GM12878 (cell line): ENCODE data around the gene TEFM. TPM values are rescaled to one million over a fixed set of nuclear protein-coding genes. Genes with fewer than 3 reads are reported as not detected.

Experiments used
- ATAC-seq: fragments of 200-7000 bp; cut with Tn5 transposase; 3 replicates; pipeline ENCODE4 v1.9.1; 2020; ENCODE audit warnings: mild to moderate bottlenecking, moderate library complexity
- BruUV-seq: library from RNA; stranded (reverse); fragments of 400-500 nt; replicated peaks from 2 replicates; lab custom pipeline; 2021; lab: Mats Ljungman, UMichigan
- CTCF ChIA-PET: fragments of 300-600 bp; sonication (Branson Sonifier 250); formaldehyde crosslinking; extraction: SDS; loops from one replicate; lab custom pipeline; 2021; ENCODE audit warnings: inconsistent platforms; lab: Yijun Ruan, JAX
- POLR2A ChIA-PET: fragments of 350-600 bp; formaldehyde crosslinking; extraction: SDS; loops from one replicate; lab custom pipeline; 2021; ENCODE audit warnings: inconsistent platforms; lab: Charles Lee
- RAD21 ChIA-PET: fragments of 300-600 bp; sonication (Branson Sonifier 250); formaldehyde crosslinking; loops from one replicate; lab custom pipeline; 2023; ENCODE audit warnings: antibody characterized with exemption; ENCODE audit not compliant: unreplicated experiment; lab: Charles Lee
- SMC1A ChIA-PET: fragments of 300-600 bp; sonication (Branson Sonifier 250); formaldehyde crosslinking; loops from one replicate; lab custom pipeline; 2023; ENCODE audit not compliant: unreplicated experiment, uncharacterized antibody; lab: Charles Lee
- DNase-seq: peaks from one replicate; pipeline ENCODE4 v3.0.0-alpha.2; 2011; ENCODE audit warnings: low read depth, low spot score
- FAIRE-seq: peaks from 3 replicates; lab custom pipeline; 2011; peaks lifted over from hg19 to GRCh38; lab: Jason Lieb, UNC
- H2AFZ ChIP-seq: 2 replicates; pipeline ENCODE4 v1.6.0; 2011; ENCODE audit warnings: low read depth, low read length, control low read depth; ENCODE audit not compliant: control insufficient read depth
- H3K27ac ChIP-seq: 2 replicates; pipeline ENCODE4 v1.5.1; 2011; ENCODE audit warnings: control low read depth; ENCODE audit not compliant: control insufficient read depth, insufficient read depth
- H3K27me3 ChIP-seq, 2 experiments: replicated peaks in 1 of 2; 2 replicates each; pipeline versions ENCODE4 v1.6.0 to v1.6.1; 2011; ENCODE audit warnings: low read length in 1 of 2; ENCODE audit not compliant: control insufficient read depth in 2 of 2, insufficient read depth in 2 of 2
- H3K36me3 ChIP-seq, 2 experiments: 2 replicates each; pipeline ENCODE4 v1.5.1; 2011; ENCODE audit warnings: low read length in 1 of 2; ENCODE audit not compliant: control insufficient read depth in 2 of 2, insufficient read depth in 2 of 2
- H3K4me1 ChIP-seq: 2 replicates; pipeline ENCODE4 v1.6.1; 2011; ENCODE audit warnings: mild to moderate bottlenecking, low read length, moderate library complexity, mixed read lengths; ENCODE audit not compliant: control insufficient read depth, insufficient read depth
- H3K4me2 ChIP-seq: 2 replicates; pipeline ENCODE4 v1.6.0; 2011; ENCODE audit warnings: control low read depth; ENCODE audit not compliant: control insufficient read depth, insufficient read depth
- H3K4me3 ChIP-seq: fragments of 200-600 bp; sonication (generic); 2 replicates; pipeline ENCODE4 v1.5.1; 2016
- H3K79me2 ChIP-seq: 2 replicates; pipeline ENCODE4 v1.6.0; 2011; ENCODE audit warnings: low read length; ENCODE audit not compliant: control insufficient read depth, insufficient read depth
- H3K9ac ChIP-seq: 2 replicates; pipeline ENCODE4 v1.8.0; 2011; ENCODE audit warnings: low read length, control low read depth, mixed read lengths; ENCODE audit not compliant: control insufficient read depth, insufficient read depth
- H3K9me3 ChIP-seq: replicated peaks from 3 replicates; pipeline ENCODE4 v1.5.1; 2011; ENCODE audit warnings: mild to moderate bottlenecking, low read length; ENCODE audit not compliant: control insufficient read depth, insufficient read depth
- H4K20me1 ChIP-seq: 2 replicates; pipeline ENCODE4 v1.6.0; 2011; ENCODE audit not compliant: control insufficient read depth, insufficient read depth
- ATF7 ChIP-seq: fragments of 450-650 bp; IDR thresholded peaks from 2 replicates; pipeline ENCODE4 v1.6.1; 2016; ENCODE audit warnings: low read depth, mild to moderate bottlenecking
- CHD1 ChIP-seq: IDR thresholded peaks from 2 replicates; pipeline ENCODE4 v1.6.1; 2012; ENCODE audit warnings: low read depth, low read length, improper control_type of control experiment
- EGR1 ChIP-seq, 2 experiments: IDR thresholded peaks; 1 replicate in 1 of 2; 2 replicates in 1 of 2; pipeline ENCODE4 v1.6.1; 2011 to 2012; ENCODE audit warnings: low read depth in 2 of 2, low read length in 2 of 2, borderline replicate concordance in 1 of 2, mild to moderate bottlenecking in 1 of 2, moderate library complexity in 1 of 2
- ESRRA ChIP-seq: IDR thresholded peaks from 2 replicates; pipeline ENCODE4 v1.6.1; 2012; ENCODE audit warnings: mild to moderate bottlenecking, low read length, improper control_type of control experiment
- PKNOX1 ChIP-seq: fragments of 450-650 bp; IDR thresholded peaks from 2 replicates; pipeline ENCODE4 v1.6.1; 2016; ENCODE audit warnings: mild to moderate bottlenecking
- RAD51 ChIP-seq: fragments of 450-650 bp; IDR thresholded peaks from 2 replicates; pipeline ENCODE4 v1.6.1; 2016; ENCODE audit warnings: moderate library complexity, mild to moderate bottlenecking, inconsistent platforms
- RCOR1 ChIP-seq: conservative IDR thresholded peaks from 2 replicates; pipeline ENCODE4 v1.6.1; 2012; ENCODE audit warnings: low read depth, low read length, improper control_type of control experiment
- SP1 ChIP-seq: IDR thresholded peaks from one replicate; pipeline ENCODE4 v1.6.1; 2011; ENCODE audit warnings: low read depth, low read length
- STAT3 ChIP-seq: IDR thresholded peaks from 2 replicates; pipeline ENCODE4 v1.6.1; 2011; ENCODE audit warnings: low read depth, low read length, improper control_type of control experiment
- WGBS: methylation state at CpG from one replicate; pipeline ENCODE4 v1.1.6; 2016; ENCODE audit warnings: low lambda C conversion rate; ENCODE audit not compliant: insufficient replicate concordance, insufficient coverage; ENCODE audit errors: missing lambda C conversion rate; 5-methylcytosine and 5-hydroxymethylcytosine counted together
- in situ Hi-C: fragments of 300-500 bp; cut with MboI; formaldehyde crosslinking; loops from 9 replicates; pipeline ENCODE4 v1.14.3; 2018; ENCODE audit warnings: mixed read lengths
- intact Hi-C: fragments of 100-400 bp; cut with micrococcal nuclease; formaldehyde crosslinking; loops from one replicate; pipeline ENCODE4 v1.14.2; 2022; ENCODE audit not compliant: unreplicated experiment
- polyA plus RNA-seq, 11 experiments: library from polyadenylated mRNA; depleted of rRNA in 4 of 11; unstranded in 6 of 11; stranded (reverse) in 5 of 11; fragments of >200 nt; fragmentation: Nextera tagmentation in 4 of 11; fragmentation: Illumina TruSeq in 1 of 11; extraction: Ambion mirVana in 4 of 11; extraction: Trizol in 1 of 11; gene quantifications; 1 replicate in 1 of 11; 2 replicates in 10 of 11; pipeline versions ENCODE4 v1.2.1 to v1.2.3, GENCODE V29; 2011 to 2016; ENCODE audit warnings: inconsistent platforms in 2 of 11, missing spikeins in 2 of 11, low read depth in 1 of 11
- total RNA-seq, 4 experiments: library from RNA; depleted of rRNA in 3 of 4; stranded (reverse); fragments of >200 nt in 3 of 4; fragmentation: Illumina TruSeq in 1 of 4; extraction: Trizol in 1 of 4; gene quantifications; 2 replicates each; pipeline versions ENCODE4 v1.2.1 to v1.2.3, GENCODE V29; 2013 to 2021
- TF ChIP-seq, protein P1 (sequence below): IDR thresholded peaks from 2 replicates; pipeline ENCODE4 v1.6.1; 2011; ENCODE audit warnings: borderline replicate concordance, low read depth, mild to moderate bottlenecking, moderate library complexity, mixed read lengths, low read length; ENCODE audit not compliant: insufficient read depth; ENCODE audit errors: extremely low read length
- TF ChIP-seq, protein P2 (sequence below): fragments of 450-650 bp; IDR thresholded peaks from 2 replicates; pipeline ENCODE4 v1.6.1; 2017; ENCODE audit warnings: antibody characterized with exemption, mild to moderate bottlenecking, moderate library complexity

TEFM gene
- total and polyA plus RNA-seq, 10 of the 15 experiments (the other 5 are each of a cell fraction or from before 2014, with no cell fraction given), result 11.5 to 57.1 (median 28.6) TPM

DNA sequence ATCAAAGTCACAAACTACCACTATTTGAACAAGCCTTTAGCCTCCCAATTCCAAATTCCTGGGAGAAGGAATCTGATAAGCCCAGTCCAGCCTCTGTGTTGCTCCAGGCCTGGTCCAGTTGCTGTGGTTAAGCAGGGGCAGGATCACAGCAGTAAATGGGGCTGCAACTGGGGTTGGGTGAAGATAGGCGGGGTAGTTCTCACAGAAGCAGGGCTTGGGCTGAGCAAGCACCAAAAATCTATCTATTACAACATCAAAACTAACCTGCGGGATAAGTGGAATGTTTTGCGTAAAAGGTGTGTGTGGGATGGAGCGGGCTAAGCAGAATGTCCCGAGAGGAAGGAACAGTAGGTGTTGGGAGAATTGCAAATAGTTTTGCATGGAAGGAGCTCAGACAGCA, 41.8 kb upstream of the TEFM start:
- H3K4me2 ChIP-seq, result no peak overlapping the region
- POLR2A ChIA-PET, result no interaction called here

More for the DNA sequence above, 41.8 kb upstream of the TEFM start:
- Histone ChIP-seq H3K27ac (no peak overlapping the region), H3K4me1 (peaks cover 5% of the 10 kb centered on the region), H2AFZ (no peak overlapping the region), H3K4me3 (no peak overlapping the region), H4K20me1 (no peaks in the 10 kb centered on the region), H3K9me3 (no peaks in the 10 kb centered on the region), H3K27me3 (no peaks in the 10 kb centered on the region), H3K9ac (no peak overlapping the region), H3K79me2 (no peaks in the 10 kb centered on the region), H3K36me3 (no peaks in the 10 kb centered on the region)
- FAIRE-seq (no peak), DNase-seq (no peak), ATAC-seq (no peak)
- 90% methylated on average over 5 of the region's 5 CpGs for WGBS
- TF ChIP-seq, protein P1, sequence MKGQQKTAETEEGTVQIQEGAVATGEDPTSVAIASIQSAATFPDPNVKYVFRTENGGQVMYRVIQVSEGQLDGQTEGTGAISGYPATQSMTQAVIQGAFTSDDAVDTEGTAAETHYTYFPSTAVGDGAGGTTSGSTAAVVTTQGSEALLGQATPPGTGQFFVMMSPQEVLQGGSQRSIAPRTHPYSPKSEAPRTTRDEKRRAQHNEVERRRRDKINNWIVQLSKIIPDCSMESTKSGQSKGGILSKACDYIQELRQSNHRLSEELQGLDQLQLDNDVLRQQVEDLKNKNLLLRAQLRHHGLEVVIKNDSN, result no peak
- TF ChIP-seq EGR1 (IDR thresholded peaks at IDR 0.05; ENCODE audit: borderline replicate concordance in 1 of 2, low read depth in 2 of 2, low read length in 2 of 2), result no peak
- no peak for TF ChIP-seq RCOR1
- TF ChIP-seq CHD1, result no peak
- TF ChIP-seq SP1, result no peak
- no peak for TF ChIP-seq PKNOX1
- TF ChIP-seq ATF7, result no peak
- TF ChIP-seq RAD51, result no peak
- TF ChIP-seq STAT3, result no peak
- TF ChIP-seq, protein P2, sequence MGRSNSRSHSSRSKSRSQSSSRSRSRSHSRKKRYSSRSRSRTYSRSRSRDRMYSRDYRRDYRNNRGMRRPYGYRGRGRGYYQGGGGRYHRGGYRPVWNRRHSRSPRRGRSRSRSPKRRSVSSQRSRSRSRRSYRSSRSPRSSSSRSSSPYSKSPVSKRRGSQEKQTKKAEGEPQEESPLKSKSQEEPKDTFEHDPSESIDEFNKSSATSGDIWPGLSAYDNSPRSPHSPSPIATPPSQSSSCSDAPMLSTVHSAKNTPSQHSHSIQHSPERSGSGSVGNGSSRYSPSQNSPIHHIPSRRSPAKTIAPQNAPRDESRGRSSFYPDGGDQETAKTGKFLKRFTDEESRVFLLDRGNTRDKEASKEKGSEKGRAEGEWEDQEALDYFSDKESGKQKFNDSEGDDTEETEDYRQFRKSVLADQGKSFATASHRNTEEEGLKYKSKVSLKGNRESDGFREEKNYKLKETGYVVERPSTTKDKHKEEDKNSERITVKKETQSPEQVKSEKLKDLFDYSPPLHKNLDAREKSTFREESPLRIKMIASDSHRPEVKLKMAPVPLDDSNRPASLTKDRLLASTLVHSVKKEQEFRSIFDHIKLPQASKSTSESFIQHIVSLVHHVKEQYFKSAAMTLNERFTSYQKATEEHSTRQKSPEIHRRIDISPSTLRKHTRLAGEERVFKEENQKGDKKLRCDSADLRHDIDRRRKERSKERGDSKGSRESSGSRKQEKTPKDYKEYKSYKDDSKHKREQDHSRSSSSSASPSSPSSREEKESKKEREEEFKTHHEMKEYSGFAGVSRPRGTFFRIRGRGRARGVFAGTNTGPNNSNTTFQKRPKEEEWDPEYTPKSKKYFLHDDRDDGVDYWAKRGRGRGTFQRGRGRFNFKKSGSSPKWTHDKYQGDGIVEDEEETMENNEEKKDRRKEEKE, result no peak
- no peak for TF ChIP-seq ESRRA
- intact Hi-C loops (no loop called here), in situ Hi-C loops (no loop called here)
- SMC1A ChIA-PET, result no interaction called here
- RAD21 ChIA-PET, result no interaction called here
- BruUV-seq, result no TSS peak
- CTCF ChIA-PET, result no interaction called here
